HepG2 (cell line): ENCODE measurements around the gene SPG7. TPM values are rescaled to one million over a fixed set of nuclear protein-coding genes. Genes with fewer than 3 reads are reported as not detected.

Source experiments
- AKAP8 ChIP-seq: sonication (generic); formaldehyde crosslinking; IDR thresholded peaks from 2 replicates; pipeline ENCODE4 v1.5.1; 2020; ENCODE audit warnings: mild to moderate bottlenecking, missing genetic modification reagents
- ATM ChIP-seq: fragments of 450-650 bp; IDR thresholded peaks from 2 replicates; pipeline ENCODE4 v1.7.1; 2017; ENCODE audit warnings: mild to moderate bottlenecking, borderline replicate concordance
- CSRNP1 ChIP-seq: sonication (generic); formaldehyde crosslinking; IDR thresholded peaks from 2 replicates; pipeline ENCODE4 v1.8.1; 2023; ENCODE audit warnings: mild to moderate bottlenecking, missing genetic modification reagents
- FIP1L1 ChIP-seq: fragments of 200-400 bp; formaldehyde crosslinking; IDR thresholded peaks from 2 replicates; pipeline ENCODE4 v1.6.1; 2018; ENCODE audit warnings: low read depth, mild to moderate bottlenecking, low read length, moderate library complexity, borderline replicate concordance; ENCODE audit not compliant: insufficient read depth
- HHEX ChIP-seq: IDR thresholded peaks from 2 replicates; pipeline ENCODE4 v1.6.1; 2016; ENCODE audit warnings: control low read depth
- HOXA9 ChIP-seq: sonication (generic); formaldehyde crosslinking; IDR thresholded peaks from 2 replicates; pipeline ENCODE4 v1.8.1; 2022; ENCODE audit warnings: missing genetic modification reagents, mild to moderate bottlenecking, moderate library complexity, borderline replicate concordance
- NCOA5 ChIP-seq: sonication (generic); formaldehyde crosslinking; IDR thresholded peaks from 2 replicates; pipeline ENCODE4 v1.4.0; 2020; ENCODE audit warnings: missing genetic modification reagents
- NR3C1 ChIP-seq: sonication (generic); formaldehyde crosslinking; IDR thresholded peaks from 2 replicates; pipeline ENCODE4 v1.4.0; 2020; ENCODE audit warnings: missing genetic modification reagents
- PHF5A ChIP-seq: IDR thresholded peaks from one replicate; pipeline ENCODE4 v1.6.1; 2018; ENCODE audit warnings: low read depth, missing genetic modification reagents; ENCODE audit not compliant: unreplicated experiment
- RAD21 ChIP-seq: fragments of 450-650 bp; formaldehyde crosslinking; IDR thresholded peaks from 2 replicates; pipeline ENCODE4 v1.5.0; 2020; ENCODE audit warnings: mild to moderate bottlenecking
- SIN3B ChIP-seq: fragments of 150-350 bp; IDR thresholded peaks from 2 replicates; pipeline ENCODE4 v1.6.1; 2014; ENCODE audit warnings: low read length
- SP2 ChIP-seq: sonication (generic); formaldehyde crosslinking; IDR thresholded peaks from 2 replicates; pipeline ENCODE4 v1.5.1; 2020; ENCODE audit warnings: mild to moderate bottlenecking, missing genetic modification reagents
- SRY ChIP-seq: sonication (generic); formaldehyde crosslinking; IDR thresholded peaks from 2 replicates; pipeline ENCODE4 v1.8.0; 2022; ENCODE audit warnings: mild to moderate bottlenecking, missing genetic modification reagents
- TOPORS ChIP-seq: sonication (generic); formaldehyde crosslinking; IDR thresholded peaks from 2 replicates; pipeline ENCODE4 v1.8.0; 2023; ENCODE audit warnings: mild to moderate bottlenecking, missing genetic modification reagents
- ZNF282 ChIP-seq: fragments of 450-650 bp; IDR thresholded peaks from 2 replicates; pipeline ENCODE4 v1.6.1; 2018; ENCODE audit not compliant: partially characterized antibody
- ZNF609 ChIP-seq: sonication (generic); formaldehyde crosslinking; IDR thresholded peaks from 2 replicates; pipeline ENCODE4 v1.4.0; 2020; ENCODE audit warnings: mild to moderate bottlenecking, missing genetic modification reagents, borderline replicate concordance
- ZNF646 ChIP-seq: sonication (generic); formaldehyde crosslinking; IDR thresholded peaks from 2 replicates; pipeline ENCODE4 v1.9.0; 2021; ENCODE audit warnings: mild to moderate bottlenecking, missing genetic modification reagents
- polyA plus RNA-seq, 8 experiments: library from polyadenylated mRNA; depleted of rRNA in 3 of 8; stranded (reverse) in 7 of 8; unstranded in 1 of 8; fragments of >200 nt; fragmentation: Illumina TruSeq in 4 of 8; extraction: Trizol in 4 of 8; gene quantifications; 2 replicates each; pipeline versions ENCODE4 v1.2.1 to v1.2.3, GENCODE V29; 2011 to 2016; ENCODE audit warnings: low read depth in 4 of 8, missing spikeins in 1 of 8, mixed read lengths in 1 of 8; ENCODE audit not compliant: insufficient read depth in 1 of 8
- total RNA-seq, 5 experiments: library from RNA; depleted of rRNA; stranded (reverse); fragments of >200 nt; fragmentation: Illumina TruSeq; extraction: Trizol; gene quantifications; 2 replicates each; pipeline ENCODE4 v1.2.3, GENCODE V29; 2016; ENCODE audit warnings: low read depth in 1 of 5

Gene SPG7
- total and polyA plus RNA-seq, 2 of the 13 experiments (the other 11 are each of a cell fraction or from before 2014, with no cell fraction given): 66.0 to 136 TPM

GRCh38 chr16:89561142-89561883 lies 53.1 kb downstream of the SPG7 start (continued):
- TF ChIP-seq SP2 (CRISPR knock-in tag) (no peak; the same call in 1 of the 2 replicates), ZNF282 (no peak), PHF5A (peak; percentile 14), AKAP8 (CRISPR knock-in tag) (no peak), HOXA9 (CRISPR knock-in tag) (peak; percentile 76; the same call in 1 of the 2 replicates), ZNF609 (CRISPR knock-in tag) (no peak), NR3C1 (CRISPR knock-in tag) (no peak), FIP1L1 (no peak), RAD21 (no peak), ATM (no peak), SRY (CRISPR knock-in tag) (0 out of 2 replicates have a peak, but pooled peaks have one; percentile 21), HHEX (CRISPR knock-in tag) (no peak), ZNF646 (CRISPR knock-in tag) (peak; percentile 9; the same call in 1 of the 2 replicates), SIN3B (no peak), NCOA5 (CRISPR knock-in tag) (no peak), CSRNP1 (peak; percentile 85), TOPORS (CRISPR knock-in tag) (peak; percentile 26; the same call in 1 of the 2 replicates)
